ENCODE results near the gene ATP11C.
"Not testable (repeated sequence)": the region's sequence is repeated elsewhere in the genome, so short reads cannot be mapped to it uniquely, and the experiment has no call there.

The ATP11C gene

GRCh38 chrX:139932901-139933796, at the start of gene ATP11C:
Gene ATP11C, minus strand, starts transcription at chrX:139933053. Its CDS starts 1,011 bp downstream, at chrX:139932042.
- peak; percentile 87 for DNase-seq

GRCh38 chrX:139974471-139974870, 41.6 kb upstream of the ATP11C start:
- DNase-seq, result no peak

GRCh38 chrX:139972629-139973624, 40.1 kb upstream of the ATP11C start:
- no peak for DNase-seq

- no peak for DNase-seq
Observed at GRCh38 chrX:139972113-139972512, 39.3 kb upstream of the ATP11C start.

- no peak for DNase-seq
Observed at GRCh38 chrX:139971394-139971749, 38.5 kb upstream of the ATP11C start.

- DNase-seq, result no peak
Observed at GRCh38 chrX:139969286-139969685, 36.4 kb upstream of the ATP11C start.

GRCh38 chrX:139967750-139968149, 34.9 kb upstream of the ATP11C start:
- no peak for DNase-seq

- no peak for DNase-seq
Observed at GRCh38 chrX:139967300-139967699, 34.4 kb upstream of the ATP11C start.

- peak; percentile 2 for DNase-seq
Observed at GRCh38 chrX:139966159-139966558, 33.3 kb upstream of the ATP11C start.

- no peak for DNase-seq
Observed at GRCh38 chrX:139965421-139965820, 32.6 kb upstream of the ATP11C start, which contains the start of gene CXorf66. Gene CXorf66, minus strand, starts transcription at chrX:139965521. Its CDS starts 25 bp downstream, at chrX:139965496.

- DNase-seq, result not testable (repeated sequence)
Observed at GRCh38 chrX:139961091-139961490, 28.2 kb upstream of the ATP11C start.

GRCh38 chrX:139949703-139950102, 16.9 kb upstream of the ATP11C start:
- no peak for DNase-seq

GRCh38 chrX:139945075-139945474, 12.2 kb upstream of the ATP11C start:
- no peak for DNase-seq

- DNase-seq, result no peak
Observed at GRCh38 chrX:139936259-139936658, 3.4 kb upstream of the ATP11C start.

- DNase-seq, result no peak
Observed at GRCh38 chrX:139933904-139934303, 1.1 kb upstream of the ATP11C start.

- peak; percentile 55 for DNase-seq
Observed at GRCh38 chrX:139932073-139932900, 566 bp downstream of the ATP11C start.

- DNase-seq, result no peak
Observed at GRCh38 chrX:139931646-139932072, 1.2 kb downstream of the ATP11C start.

GRCh38 chrX:139930916-139931645, 1.8 kb downstream of the ATP11C start:
- peak; percentile 4 for DNase-seq

- DNase-seq, result no peak
Observed at GRCh38 chrX:139930401-139930800, 2.5 kb downstream of the ATP11C start.

GRCh38 chrX:139929876-139930275, 3.0 kb downstream of the ATP11C start:
- DNase-seq, result no peak

- DNase-seq, result no peak
Observed at GRCh38 chrX:139924696-139925095, 8.2 kb downstream of the ATP11C start.

Data from CD4-positive, alpha-beta T cell treated with Interleukin-21 for 1 hour (primary cell).